Loucy (cell line): ENCODE results near the gene EPSTI1.

Source experiments
- EZH2phosphoT487 ChIP-seq: fragments of 200-600 bp; IDR thresholded peaks from 2 replicates; pipeline ENCODE4 v1.6.1; 2018; ENCODE audit warnings: antibody characterized with exemption, mild to moderate bottlenecking, moderate library complexity, borderline replicate concordance
- TF ChIP-seq, protein P1 (sequence below): fragments of 200-600 bp; sonication (generic); conservative IDR thresholded peaks from 2 replicates; pipeline ENCODE4 v1.5.1; 2014; ENCODE audit warnings: mild to moderate bottlenecking, antibody characterized with exemption, low read length

GRCh38 chr13:42946927-42947326, 45.1 kb downstream of the EPSTI1 start:
- TF ChIP-seq, protein P1, sequence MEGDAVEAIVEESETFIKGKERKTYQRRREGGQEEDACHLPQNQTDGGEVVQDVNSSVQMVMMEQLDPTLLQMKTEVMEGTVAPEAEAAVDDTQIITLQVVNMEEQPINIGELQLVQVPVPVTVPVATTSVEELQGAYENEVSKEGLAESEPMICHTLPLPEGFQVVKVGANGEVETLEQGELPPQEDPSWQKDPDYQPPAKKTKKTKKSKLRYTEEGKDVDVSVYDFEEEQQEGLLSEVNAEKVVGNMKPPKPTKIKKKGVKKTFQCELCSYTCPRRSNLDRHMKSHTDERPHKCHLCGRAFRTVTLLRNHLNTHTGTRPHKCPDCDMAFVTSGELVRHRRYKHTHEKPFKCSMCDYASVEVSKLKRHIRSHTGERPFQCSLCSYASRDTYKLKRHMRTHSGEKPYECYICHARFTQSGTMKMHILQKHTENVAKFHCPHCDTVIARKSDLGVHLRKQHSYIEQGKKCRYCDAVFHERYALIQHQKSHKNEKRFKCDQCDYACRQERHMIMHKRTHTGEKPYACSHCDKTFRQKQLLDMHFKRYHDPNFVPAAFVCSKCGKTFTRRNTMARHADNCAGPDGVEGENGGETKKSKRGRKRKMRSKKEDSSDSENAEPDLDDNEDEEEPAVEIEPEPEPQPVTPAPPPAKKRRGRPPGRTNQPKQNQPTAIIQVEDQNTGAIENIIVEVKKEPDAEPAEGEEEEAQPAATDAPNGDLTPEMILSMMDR = no peak
- no peak for TF ChIP-seq EZH2phosphoT487
